Keratinocyte (primary cell): ENCODE measurements around the gene TENM4. TPM values are rescaled to one million over a fixed set of nuclear protein-coding genes. Genes with fewer than 3 reads are reported as not detected.

Experiments used
- DNase-seq: peaks from one replicate; pipeline ENCODE4 v3.0.0-alpha.2; 2011; ENCODE audit warnings: low read depth, missing footprints, low spot score
- FAIRE-seq: peaks from 2 replicates; lab custom pipeline; 2011; peaks lifted over from hg19 to GRCh38; lab: Jason Lieb, UNC
- H2AFZ ChIP-seq: 2 replicates; pipeline ENCODE4 v1.6.0; 2012; ENCODE audit warnings: low read length, control low read depth, inconsistent platforms; ENCODE audit not compliant: control insufficient read depth
- H3K27ac ChIP-seq: 2 replicates; pipeline ENCODE4 v1.5.1; 2011; ENCODE audit warnings: low read length; ENCODE audit not compliant: control insufficient read depth, insufficient read depth
- H3K27me3 ChIP-seq: 3 replicates; pipeline ENCODE4 v1.6.0; 2011; ENCODE audit warnings: low read length; ENCODE audit not compliant: control insufficient read depth, insufficient read depth; ENCODE audit errors: extremely low read depth
- H3K36me3 ChIP-seq, 2 experiments: 2 replicates in 1 of 2; 3 replicates in 1 of 2; pipeline ENCODE4 v1.5.1; 2011; ENCODE audit warnings: low read length in 2 of 2, mild to moderate bottlenecking in 1 of 2; ENCODE audit not compliant: control insufficient read depth in 2 of 2, insufficient read depth in 2 of 2; ENCODE audit errors: extremely low read depth in 1 of 2
- H3K4me1 ChIP-seq: 3 replicates; pipeline ENCODE4 v1.5.1; 2011; ENCODE audit warnings: low read length; ENCODE audit not compliant: control insufficient read depth, insufficient read depth; ENCODE audit errors: extremely low read depth
- H3K4me2 ChIP-seq: 3 replicates; pipeline ENCODE4 v1.6.0; 2011; ENCODE audit warnings: low read depth, low read length; ENCODE audit not compliant: control insufficient read depth, insufficient read depth; ENCODE audit errors: extremely low read depth
- H3K4me3 ChIP-seq, 3 experiments: fragments of 200-600 bp in 1 of 3; sonication (generic) in 1 of 3; 2 replicates in 2 of 3; 3 replicates in 1 of 3; pipeline ENCODE4 v1.5.1; 2011 to 2016; ENCODE audit warnings: low read length in 3 of 3, mild to moderate bottlenecking in 3 of 3, control low read depth in 2 of 3, inconsistent platforms in 1 of 3, low read depth in 1 of 3, mixed read lengths in 1 of 3, mixed run types in 1 of 3, moderate library complexity in 1 of 3; ENCODE audit not compliant: control insufficient read depth in 2 of 3, insufficient read depth in 2 of 3; ENCODE audit errors: extremely low read depth in 1 of 3
- H3K79me2 ChIP-seq: 2 replicates; pipeline ENCODE4 v1.6.0; 2012; ENCODE audit warnings: low read length; ENCODE audit not compliant: control insufficient read depth, insufficient read depth
- H3K9ac ChIP-seq: 3 replicates; pipeline ENCODE4 v1.6.0; 2011; ENCODE audit warnings: low read length; ENCODE audit not compliant: control insufficient read depth, insufficient read depth; ENCODE audit errors: extremely low read depth
- H3K9me1 ChIP-seq: 3 replicates; pipeline ENCODE4 v1.6.0; 2011; ENCODE audit warnings: low read length; ENCODE audit not compliant: control insufficient read depth, insufficient read depth; ENCODE audit errors: extremely low read depth
- H3K9me3 ChIP-seq: 2 replicates; pipeline ENCODE4 v1.5.1; 2012; ENCODE audit warnings: low read depth, low read length; ENCODE audit not compliant: control insufficient read depth
- H4K20me1 ChIP-seq: 3 replicates; pipeline ENCODE4 v1.6.0; 2011; ENCODE audit warnings: low read length; ENCODE audit not compliant: control insufficient read depth, insufficient read depth; ENCODE audit errors: extremely low read depth
- EZH2 ChIP-seq: IDR thresholded peaks from one replicate; pipeline ENCODE4 v1.6.1; 2012; ENCODE audit warnings: inconsistent platforms, mild to moderate bottlenecking, low read length, moderate library complexity
- dilution Hi-C: fragments of 300-500 bp; cut with MboI; formaldehyde crosslinking; loops from one replicate; pipeline ENCODE4 v1.7.0; 2020; ENCODE audit warnings: low sequenced_read_pairs; ENCODE audit not compliant: extremely low pct_ligation_motif_present
- polyA plus RNA-seq, 5 experiments: library from polyadenylated mRNA; depleted of rRNA in 3 of 5; stranded (reverse) in 3 of 5; stranded (forward) in 1 of 5; unstranded in 1 of 5; fragments of >200 nt; gene quantifications; 1 replicate in 1 of 5; 2 replicates in 3 of 5; 3 replicates in 1 of 5; pipeline versions ENCODE4 v1.2.1 to v1.2.3, GENCODE V29; 2011 to 2012; ENCODE audit warnings: missing spikeins in 2 of 5, low read depth in 1 of 5, low replicate concordance in 1 of 5
- TF ChIP-seq, protein P1 (sequence below), 3 experiments: IDR thresholded peaks in 1 of 3; conservative IDR thresholded peaks in 1 of 3; optimal IDR thresholded peaks in 1 of 3; 2 replicates in 2 of 3; 3 replicates in 1 of 3; pipeline versions ENCODE3 to v1.5.1; 2011; ENCODE audit warnings: low read length in 3 of 3, mild to moderate bottlenecking in 3 of 3, moderate library complexity in 2 of 3, control low read depth in 1 of 3, inconsistent platforms in 1 of 3; ENCODE audit not compliant: insufficient read depth in 2 of 3; ENCODE audit errors: extremely low read depth in 1 of 3

TENM4 gene
- polyA plus RNA-seq, 1 donor (not counting 4 experiments of a cell fraction or from before 2014, with no cell fraction given) = 3.5 TPM

DNA sequence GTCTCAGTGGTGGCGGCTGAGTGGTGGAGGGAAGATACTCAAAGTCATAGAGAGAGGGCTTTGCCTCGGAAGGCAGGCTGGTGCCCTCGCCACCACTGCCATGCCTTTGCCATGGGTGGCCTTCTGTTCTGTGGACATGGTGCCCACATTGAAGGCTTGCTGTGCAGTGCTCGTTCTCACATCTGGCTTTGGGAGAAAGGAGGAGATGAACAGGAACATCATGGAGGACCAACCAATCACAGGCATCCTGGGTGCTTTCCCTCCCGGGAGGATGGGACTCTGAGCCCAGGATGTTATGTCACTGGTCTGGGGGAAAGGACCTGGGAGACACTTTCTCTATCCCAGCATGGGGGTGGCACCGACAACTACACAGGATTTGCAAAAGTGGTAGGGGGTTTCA is 783.8 kb downstream of the TENM4 start:
- no peaks in the 10 kb centered on the region for H3K9me3 ChIP-seq

DNA sequence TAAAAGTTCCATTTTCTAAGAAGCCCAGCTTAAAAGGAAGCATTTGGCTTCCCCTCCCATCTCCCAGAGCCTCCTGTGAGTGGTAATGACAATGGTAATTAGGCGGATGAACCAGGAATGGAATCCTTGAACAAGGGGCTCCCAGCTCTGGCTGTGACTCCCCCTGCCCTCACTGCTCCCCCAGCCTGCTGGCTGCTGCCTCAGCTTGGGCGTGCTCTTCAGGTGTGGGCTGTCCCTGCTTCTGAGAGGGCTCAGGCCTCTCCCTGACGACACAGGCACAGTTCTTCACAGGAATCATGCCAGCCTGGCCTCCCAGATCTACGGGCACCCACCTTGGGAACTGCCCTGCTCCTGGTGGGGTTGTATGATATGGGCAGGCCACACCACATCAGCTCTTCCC is 784.5 kb downstream of the TENM4 start:
- Histone ChIP-seq H3K4me1 (peaks cover 16% of the 10 kb centered on the region), H3K9ac (no peak overlapping the region), H3K9me3 (no peaks in the 10 kb centered on the region), H3K9me1 (no peaks in the 10 kb centered on the region), H4K20me1 (no peaks in the 10 kb centered on the region), H3K36me3 (peaks cover 2 to 11% of the 10 kb centered on the region in 2 experiments), H2AFZ (no peak overlapping the region), H3K4me3 (no peak overlapping the region), H3K27me3 (no peaks in the 10 kb centered on the region), H3K4me2 (no peak overlapping the region), H3K27ac (no peak overlapping the region), H3K79me2 (no peaks in the 10 kb centered on the region)
- no peak for TF ChIP-seq EZH2
- TF ChIP-seq, protein P1, sequence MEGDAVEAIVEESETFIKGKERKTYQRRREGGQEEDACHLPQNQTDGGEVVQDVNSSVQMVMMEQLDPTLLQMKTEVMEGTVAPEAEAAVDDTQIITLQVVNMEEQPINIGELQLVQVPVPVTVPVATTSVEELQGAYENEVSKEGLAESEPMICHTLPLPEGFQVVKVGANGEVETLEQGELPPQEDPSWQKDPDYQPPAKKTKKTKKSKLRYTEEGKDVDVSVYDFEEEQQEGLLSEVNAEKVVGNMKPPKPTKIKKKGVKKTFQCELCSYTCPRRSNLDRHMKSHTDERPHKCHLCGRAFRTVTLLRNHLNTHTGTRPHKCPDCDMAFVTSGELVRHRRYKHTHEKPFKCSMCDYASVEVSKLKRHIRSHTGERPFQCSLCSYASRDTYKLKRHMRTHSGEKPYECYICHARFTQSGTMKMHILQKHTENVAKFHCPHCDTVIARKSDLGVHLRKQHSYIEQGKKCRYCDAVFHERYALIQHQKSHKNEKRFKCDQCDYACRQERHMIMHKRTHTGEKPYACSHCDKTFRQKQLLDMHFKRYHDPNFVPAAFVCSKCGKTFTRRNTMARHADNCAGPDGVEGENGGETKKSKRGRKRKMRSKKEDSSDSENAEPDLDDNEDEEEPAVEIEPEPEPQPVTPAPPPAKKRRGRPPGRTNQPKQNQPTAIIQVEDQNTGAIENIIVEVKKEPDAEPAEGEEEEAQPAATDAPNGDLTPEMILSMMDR (optimal IDR thresholded peaks at IDR 0.05 in 1 of 3, IDR thresholded peaks at IDR 0.05 in 1 of 3, conservative IDR thresholded peaks at IDR 0.05 in 1 of 3; ENCODE audit: extremely low read depth in 1 of 3, insufficient read depth in 2 of 3, low read length in 3 of 3) = no peak
- FAIRE-seq (no peak), DNase-seq (no peak)
- dilution Hi-C loops = no loop called here

More for the DNA sequence above, 783.8 kb downstream of the TENM4 start:
- Histone ChIP-seq H3K9me1 (no peaks in the 10 kb centered on the region), H3K79me2 (no peaks in the 10 kb centered on the region), H3K4me2 (no peak overlapping the region), H4K20me1 (no peaks in the 10 kb centered on the region), H3K27ac (no peak overlapping the region), H3K36me3 (peaks cover 2 to 11% of the 10 kb centered on the region in 2 experiments), H3K4me3 (no peak overlapping the region), H3K27me3 (no peaks in the 10 kb centered on the region), H3K9ac (no peak overlapping the region), H3K4me1 (peaks cover 16% of the 10 kb centered on the region), H2AFZ (no peak overlapping the region)
- FAIRE-seq = no peak
- no peak for DNase-seq
- TF ChIP-seq EZH2 = no peak
- TF ChIP-seq, protein P1 (optimal IDR thresholded peaks at IDR 0.05 in 1 of 3, IDR thresholded peaks at IDR 0.05 in 1 of 3, conservative IDR thresholded peaks at IDR 0.05 in 1 of 3; ENCODE audit: extremely low read depth in 1 of 3, insufficient read depth in 2 of 3, low read length in 3 of 3) = no peak
- dilution Hi-C loops = no loop called here
